HG02970 (cell line): ENCODE results near the gene NRSN2.

ENCODE experiments used
- ATAC-seq: cut with Tn5 transposase; IDR thresholded peaks from one replicate; pipeline ENCODE4 v1.9.1; 2021; ENCODE audit warnings: mild to moderate bottlenecking, moderate library complexity, moderate number of reproducible peaks; ENCODE audit not compliant: unreplicated experiment, low FRiP score

The NRSN2 gene, protein sequence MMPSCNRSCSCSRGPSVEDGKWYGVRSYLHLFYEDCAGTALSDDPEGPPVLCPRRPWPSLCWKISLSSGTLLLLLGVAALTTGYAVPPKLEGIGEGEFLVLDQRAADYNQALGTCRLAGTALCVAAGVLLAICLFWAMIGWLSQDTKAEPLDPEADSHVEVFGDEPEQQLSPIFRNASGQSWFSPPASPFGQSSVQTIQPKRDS

DNA sequence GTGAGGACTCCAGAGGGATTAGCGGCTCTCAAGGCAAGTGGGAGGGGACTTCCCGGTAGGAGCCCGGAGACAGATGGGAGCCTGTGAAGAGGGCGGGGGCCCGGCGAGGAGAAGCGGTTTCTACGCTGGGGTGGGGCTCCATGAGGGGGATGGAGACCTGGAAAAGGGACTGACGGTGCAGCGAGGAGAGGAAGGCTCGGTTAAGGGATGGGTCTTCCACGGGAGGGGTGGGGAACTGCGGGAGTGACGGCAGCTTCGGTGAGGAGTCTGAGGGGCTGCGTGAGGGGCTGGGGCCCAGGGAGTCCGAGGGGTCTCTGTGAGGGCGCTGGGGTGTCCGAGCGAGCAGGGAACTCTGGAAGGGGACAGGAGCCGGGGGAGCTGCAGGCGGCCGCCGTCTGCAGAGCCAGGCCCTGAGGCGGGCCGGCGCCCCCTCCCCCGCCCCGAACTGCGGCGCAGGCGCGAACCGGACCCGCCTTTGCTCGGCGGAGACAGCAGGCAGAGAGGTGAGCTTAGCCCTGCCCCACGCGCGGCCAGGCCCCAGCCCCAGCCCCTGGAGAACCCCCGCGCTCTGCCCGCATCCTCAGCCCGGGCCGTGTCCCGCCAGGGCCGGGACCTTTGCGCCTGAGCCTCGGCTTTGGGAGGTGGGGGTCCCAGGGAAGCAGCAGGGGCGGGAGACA, at the start of gene NRSN2:
Gene NRSN2, plus strand, starts transcription at position 472 of the 677 bp plus-strand sequence. CDS start 2,533 bp downstream, outside the sequence.
- ATAC-seq: no peak

DNA sequence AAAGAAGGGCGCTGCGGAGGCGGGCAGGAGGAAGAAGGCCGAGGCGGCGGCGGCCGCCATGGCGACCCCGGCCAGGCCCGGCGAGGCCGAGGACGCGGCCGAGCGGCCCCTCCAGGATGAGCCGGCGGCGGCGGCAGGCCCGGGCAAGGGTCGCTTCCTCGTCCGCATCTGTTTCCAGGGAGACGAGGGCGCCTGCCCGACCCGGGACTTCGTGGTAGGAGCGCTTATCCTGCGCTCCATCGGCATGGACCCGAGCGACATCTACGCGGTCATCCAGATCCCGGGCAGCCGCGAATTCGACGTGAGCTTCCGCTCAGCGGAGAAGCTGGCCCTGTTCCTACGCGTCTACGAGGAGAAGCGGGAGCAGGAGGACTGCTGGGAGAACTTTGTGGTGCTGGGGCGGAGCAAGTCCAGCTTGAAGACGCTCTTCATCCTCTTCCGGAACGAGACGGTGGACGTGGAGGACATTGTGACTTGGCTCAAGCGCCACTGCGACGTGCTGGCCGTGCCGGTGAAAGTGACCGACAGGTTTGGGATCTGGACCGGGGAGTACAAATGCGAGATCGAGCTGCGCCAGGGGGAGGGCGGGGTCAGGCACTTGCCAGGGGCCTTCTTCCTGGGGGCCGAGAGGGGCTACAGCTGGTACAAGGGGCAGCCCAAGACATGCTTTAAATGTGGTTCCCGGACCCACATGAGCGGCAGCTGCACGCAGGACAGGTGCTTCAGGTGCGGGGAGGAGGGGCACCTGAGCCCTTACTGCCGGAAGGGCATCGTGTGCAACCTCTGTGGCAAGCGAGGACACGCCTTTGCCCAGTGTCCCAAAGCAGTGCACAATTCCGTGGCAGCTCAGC, 48.8 kb upstream of the NRSN2 start:
- ATAC-seq: peak; percentile 16

DNA sequence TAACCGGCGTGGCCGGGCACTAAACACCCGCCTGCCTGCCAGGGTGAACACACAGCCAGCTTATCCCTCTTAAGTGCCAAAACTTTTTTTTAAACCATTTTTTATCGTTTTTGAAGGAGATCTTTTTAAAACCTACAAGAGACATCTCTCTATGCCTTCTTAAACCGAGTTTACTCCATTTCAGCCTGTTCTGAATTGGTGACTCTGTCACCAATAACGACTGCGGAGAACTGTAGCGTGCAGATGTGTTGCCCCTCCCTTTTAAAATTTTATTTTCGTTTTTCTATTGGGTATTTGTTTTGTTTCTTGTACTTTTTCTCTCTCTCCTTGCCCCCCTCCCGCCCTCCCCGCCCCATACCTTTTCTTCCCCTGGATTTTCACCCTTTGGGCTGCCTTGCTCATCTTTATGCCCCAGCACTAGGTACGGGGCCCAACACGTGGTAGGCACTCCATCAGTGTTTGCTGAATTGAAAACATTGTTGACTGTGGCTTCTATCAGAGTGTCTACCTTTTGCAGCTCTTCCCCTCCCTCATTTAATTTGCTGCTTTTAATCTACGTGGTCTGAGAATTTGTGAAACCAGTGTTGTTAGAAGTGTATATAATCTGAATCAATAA, 48.0 kb upstream of the NRSN2 start:
- ATAC-seq: no peak

DNA sequence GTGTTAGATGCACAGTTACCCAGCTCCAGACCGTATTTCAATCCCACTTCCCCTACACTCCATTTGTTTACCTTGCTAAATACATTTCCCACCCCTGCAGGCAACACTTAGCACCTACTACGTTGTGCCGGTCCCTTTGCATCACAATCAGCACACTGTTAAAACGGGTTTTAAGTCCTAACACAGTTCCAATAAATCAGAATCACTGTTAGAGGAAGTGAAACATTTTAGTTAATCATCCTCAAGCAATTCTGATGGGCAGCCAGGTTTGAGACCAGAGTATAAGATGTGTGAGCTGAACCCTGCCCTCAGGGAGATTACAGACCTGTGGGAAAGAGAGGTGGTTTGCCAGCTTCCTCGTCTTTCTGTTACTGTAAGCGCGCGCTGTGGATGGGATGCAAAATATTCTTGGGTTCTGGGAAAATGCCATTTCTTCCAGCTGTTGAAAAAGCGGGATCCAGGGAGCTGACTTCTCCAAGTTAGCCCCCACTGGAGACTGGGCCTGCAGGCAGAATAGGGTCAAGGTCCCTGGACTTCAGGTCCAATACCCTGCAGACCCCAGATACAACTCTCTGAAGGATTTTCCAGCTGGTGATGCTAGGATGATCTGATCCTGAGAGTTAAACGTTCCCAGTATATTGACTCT, 46.4 kb upstream of the NRSN2 start:
- no peak for ATAC-seq

DNA sequence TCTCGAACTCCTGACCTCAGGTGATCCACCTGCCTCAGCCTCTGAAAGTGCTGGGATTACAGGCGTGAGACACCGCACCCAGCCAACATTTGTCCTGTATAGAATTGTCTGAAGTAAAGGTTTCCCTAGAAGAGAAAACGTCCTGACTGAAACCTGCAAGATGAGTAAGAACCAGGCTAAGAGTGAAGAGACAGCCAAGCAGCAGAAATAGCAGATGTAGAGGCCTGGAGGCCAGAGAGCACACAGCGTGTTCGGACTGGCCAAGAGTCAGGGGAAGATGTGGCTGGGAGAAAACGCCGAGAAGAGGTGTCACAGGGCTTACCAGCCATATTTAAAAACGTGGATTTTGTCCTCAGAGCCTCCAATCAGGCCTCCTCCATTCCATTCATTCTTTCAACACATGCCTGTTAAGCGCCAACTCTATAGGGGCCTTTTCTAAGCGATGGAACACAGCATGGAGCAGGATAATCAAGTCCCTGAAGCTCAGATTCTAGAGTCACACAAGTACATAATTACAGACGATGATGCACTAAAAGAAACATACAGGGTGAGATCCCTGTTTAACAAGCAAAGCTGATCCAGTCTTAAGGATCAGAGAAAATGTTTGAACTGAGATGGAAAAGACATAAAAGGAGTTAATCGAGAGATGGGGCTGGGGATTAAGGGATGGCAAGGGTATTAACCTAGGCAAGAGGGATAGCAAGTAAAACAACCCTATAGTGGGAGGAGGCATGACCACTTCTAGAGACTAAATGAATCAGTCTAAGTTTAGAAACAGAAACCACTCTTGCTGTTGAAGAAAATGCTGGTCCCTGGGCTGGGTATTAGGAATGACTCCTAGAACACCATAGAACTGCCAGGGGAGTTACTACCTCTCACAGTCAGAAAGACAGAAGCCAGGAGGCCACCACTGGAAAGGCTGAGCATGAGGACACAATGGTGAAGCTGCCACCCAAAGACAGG, 44.7 kb upstream of the NRSN2 start:
- ATAC-seq: no peak

DNA sequence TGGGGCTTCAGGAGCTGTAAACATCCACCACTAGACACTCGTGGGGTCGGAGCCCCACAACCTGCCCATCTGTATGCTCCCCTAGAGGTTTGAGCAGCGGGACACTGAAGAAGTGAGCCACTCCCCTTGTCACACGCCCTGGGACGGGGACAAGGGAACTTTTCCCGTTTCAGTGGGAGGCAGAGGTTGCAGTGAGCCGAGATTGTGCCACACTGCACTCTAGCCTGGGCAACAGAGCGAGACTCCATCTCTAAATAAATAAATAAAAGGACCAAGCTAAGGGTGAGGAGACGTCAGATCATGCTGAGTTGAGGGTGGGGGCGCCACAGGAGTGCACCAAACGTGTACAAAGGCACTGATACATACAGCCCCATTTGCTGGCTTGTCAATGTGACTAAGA, 41.2 kb upstream of the NRSN2 start:
- no peak for ATAC-seq

DNA sequence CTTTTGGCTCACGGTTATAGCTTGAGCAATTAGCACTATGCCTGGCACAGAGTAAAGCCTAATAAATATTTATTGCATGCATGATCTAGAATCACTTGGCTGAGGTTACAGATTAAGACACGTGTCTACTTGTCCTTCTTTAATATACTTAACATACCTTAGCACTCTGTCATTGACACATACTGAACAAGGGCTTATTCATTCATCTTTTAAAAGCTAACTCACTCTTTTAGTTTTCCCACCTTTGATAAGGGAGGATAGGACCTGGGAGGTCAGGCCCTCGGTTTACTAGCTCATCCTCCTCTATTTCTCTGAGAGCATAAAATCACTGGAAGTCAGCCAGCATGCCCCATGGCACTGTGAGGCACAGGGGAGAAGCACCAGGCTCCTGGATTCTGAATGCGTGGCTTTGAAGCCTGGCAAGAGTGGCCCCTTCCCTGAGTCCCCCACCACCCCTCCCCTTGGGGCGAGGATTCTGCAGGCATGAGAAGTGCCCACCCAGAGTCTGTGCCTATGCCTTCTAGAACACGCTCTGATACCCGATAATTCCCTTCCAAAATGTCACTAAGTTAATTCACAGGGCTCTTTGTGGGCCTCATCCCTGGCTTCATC, 38.4 kb upstream of the NRSN2 start:
- ATAC-seq: no peak

DNA sequence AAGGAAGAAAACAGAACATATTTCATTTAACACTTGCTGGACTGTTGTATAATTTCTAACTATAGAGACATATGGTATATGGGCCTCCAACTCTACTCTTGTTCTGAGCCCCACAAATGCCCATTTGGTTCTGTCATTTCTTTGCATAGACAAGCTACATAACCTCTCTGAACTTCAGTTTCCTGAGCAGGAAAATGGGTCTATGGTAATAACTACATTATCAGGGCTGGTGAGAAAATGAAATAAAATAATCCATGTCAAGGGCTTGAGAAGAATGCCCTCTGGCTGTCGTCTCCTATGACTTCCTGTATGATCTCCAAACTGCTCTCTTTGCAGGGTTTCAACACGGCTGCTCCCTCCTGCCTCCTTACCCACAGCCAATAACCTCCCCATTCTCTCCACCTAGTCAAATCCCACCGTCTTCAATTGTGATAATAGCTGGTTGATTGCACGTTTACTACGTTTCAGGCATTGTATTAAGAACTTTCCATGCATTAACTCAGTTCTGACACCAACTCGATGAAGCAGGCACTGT, 37.5 kb upstream of the NRSN2 start:
- ATAC-seq: no peak

DNA sequence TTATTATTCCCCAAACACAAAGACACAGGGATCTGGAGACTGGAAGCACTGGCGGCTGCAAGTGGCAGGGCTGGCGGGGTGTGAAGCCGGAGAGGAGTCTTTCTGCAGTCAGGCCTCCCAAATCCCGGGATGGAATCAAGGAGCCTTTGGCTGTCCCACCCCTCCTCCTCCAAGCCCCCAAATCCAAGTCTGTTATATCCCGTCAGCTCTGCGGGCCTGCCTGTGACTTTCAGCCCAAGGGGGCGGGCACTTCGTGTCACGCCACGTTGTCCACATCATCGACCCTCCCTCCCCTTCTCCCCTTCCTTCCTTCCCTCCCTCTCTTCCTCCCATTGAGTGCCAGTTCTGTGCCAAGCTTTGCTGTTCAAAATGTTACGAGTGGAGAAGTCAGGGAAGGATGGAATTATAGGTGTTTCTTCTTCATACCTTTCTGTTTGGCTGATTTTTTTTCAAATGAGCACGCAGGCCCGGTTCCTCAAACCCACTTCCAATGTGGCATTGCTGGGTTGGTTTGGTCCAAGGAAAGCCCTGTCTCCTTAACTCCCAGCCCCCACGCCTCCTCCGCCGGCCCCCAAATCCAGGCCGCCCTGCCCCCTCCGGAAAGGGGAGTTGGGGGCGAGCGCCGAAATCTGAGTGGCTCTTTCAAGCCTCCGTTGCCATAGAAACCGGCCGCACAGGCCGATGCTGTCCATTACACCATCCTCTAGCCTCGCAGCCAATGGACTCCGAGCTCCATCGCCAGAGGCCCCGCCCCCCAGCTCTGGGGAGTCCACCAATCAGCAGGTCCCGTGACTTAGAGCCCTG, 36.9 kb upstream of the NRSN2 start:
- ATAC-seq: peak; percentile 77

DNA sequence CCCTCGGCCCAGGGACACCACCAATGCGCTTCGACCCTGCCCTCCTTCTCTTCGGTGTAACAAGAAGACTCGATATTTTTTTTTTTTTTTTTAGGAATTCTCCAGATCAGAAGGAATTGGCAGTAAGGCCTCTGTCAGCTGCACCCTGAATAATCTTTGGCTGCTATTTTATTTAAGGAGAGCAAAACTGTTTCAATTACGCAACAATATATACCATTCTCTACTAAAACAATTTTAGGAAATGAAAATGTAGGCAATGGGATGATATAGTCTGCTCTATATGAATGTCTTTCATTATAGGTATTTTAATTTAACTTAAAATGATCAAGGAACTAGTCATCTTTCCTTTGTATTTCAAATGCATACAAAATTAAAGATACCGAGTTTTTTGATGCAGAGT, 36.3 kb upstream of the NRSN2 start:
- ATAC-seq: no peak

DNA sequence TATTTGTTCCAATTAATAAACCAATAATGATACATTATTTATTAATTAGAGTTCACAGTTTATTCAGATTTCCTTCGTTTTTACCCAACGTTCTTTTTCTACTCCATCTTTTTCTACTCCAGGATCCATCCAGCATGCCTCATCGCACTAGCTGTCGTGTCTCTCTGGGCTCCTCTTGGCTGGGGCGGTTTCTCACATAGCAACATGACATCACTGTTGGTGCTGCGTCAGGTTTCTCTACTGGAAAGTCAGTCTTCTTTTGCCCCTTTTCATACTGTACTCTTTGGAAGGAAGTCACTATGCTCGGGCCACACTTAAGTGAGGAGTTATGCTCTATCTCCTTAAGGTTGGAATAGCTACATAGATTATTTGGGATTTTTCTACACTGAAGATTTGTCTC, 35.3 kb upstream of the NRSN2 start:
- ATAC-seq: no peak

DNA sequence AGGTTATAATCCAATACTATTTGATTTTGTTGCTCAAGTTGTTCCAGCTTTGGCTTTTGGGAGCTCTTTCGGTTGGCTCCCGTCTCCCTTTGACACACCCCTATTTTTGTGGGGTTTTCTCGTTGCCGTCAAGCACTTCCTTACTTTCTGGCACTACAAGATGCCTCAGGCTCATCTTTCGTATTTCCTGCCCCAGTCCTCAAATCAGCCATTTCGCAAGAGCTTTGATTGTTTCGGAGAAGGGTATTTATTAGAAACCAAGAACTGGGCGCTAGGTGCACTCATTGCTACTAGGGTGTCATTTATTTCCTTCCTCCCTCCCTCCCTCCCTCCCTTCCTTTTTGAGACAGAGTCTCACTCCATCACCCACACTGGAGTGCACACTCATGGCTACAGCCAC, 34.8 kb upstream of the NRSN2 start:
- ATAC-seq: no peak

DNA sequence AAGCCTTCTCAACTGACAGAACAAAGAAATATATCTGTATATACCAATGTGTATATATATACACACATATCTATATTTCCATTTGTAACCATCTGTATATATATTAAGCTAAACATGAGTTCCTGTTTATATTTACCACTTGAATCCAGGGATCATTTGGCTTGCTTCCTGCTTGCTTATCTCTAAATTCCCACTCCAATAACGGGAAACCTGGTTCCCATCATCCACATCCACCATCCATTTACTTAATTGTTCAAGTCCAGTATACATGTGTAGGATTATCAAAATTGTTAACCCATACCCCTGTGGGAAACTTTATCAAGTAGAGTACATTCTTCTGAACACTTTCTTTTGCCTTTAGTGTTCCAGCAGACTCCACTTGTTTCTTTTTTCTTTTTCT, 34.0 kb upstream of the NRSN2 start:
- no peak for ATAC-seq

DNA sequence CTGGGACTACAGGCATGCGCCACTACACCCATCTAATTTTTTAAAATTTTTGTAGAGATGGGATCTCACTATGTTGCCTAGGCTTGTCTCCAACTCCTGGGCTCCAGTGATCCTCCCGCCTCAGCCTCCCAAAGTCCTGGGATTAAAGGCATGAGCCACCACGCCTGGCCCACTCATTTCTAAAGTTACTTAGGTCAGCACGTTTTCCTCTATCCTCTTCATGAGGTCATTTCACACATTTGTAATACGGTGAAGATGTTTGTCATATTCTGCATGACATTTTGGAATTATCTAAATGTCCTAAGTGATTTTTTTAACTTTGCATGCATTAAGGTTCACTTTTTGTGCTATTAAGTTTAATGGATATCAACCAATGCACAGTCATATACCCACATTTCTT, 33.5 kb upstream of the NRSN2 start:
- no peak for ATAC-seq

DNA sequence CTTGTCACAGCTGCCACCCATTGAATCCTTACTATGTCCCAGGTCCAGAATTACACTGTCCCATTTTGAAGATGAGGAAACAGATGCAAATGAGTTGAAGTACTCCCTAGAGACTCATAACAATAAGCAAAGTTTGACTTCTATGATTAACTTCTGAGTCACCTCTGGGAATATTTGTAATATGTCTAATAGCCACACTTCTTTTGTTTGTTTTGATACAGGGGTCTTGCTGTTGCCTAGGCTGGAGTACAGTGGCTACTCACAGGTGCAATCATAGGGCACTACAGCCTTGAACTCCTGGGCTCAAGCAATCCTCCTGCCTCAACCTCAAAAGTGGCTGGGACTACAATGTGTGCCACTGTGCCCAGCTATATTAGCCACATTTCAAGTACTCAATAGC, 33.0 kb upstream of the NRSN2 start:
- no peak for ATAC-seq

DNA sequence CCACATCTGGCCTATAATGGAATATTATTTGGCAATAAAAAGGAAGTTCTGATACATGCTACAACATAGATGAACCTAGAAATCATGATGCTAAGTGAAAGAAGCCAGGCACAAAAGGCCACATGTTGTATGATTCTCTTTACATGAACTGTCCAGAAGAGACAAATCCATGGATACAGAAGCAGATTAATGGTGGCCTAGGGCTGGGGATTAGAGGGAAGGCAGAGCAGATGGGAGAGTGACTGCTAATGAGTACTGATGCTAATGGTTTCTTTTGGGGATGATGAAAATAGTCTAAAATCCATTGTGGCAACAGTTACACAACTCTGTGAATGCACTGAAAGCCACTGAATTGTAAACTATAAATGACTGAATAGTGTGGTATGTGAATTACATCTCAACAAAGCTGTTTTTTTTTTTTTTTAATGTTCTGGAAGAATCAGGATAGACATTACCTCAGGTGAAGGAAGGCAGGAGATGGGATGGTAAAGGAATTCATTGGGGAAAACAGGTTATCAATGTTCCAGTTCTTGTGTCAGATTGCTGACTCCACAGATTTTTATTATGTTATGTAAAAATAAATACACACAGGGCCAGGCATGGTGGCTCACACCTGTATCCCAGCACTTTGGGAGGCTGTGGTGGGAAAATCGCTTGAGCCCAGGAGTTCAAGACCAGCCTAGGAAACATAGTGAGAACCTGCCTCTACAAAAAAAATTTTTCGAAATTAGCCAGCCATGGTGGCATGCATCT, 30.4 kb upstream of the NRSN2 start:
- no peak for ATAC-seq
